Stimulated activated CD4-positive, alpha-beta T cell treated with anti-CD3 and anti-CD28 coated beads, Interleukin-2, amount 100 ng/mL, for 48 hours (primary cell): ENCODE results near the gene TMEM125.

Source experiments
- DNase-seq, 2 donors: peaks; one replicate each; pipeline ENCODE4 v3.0.0-alpha.2; 2020

Gene TMEM125

DNA sequence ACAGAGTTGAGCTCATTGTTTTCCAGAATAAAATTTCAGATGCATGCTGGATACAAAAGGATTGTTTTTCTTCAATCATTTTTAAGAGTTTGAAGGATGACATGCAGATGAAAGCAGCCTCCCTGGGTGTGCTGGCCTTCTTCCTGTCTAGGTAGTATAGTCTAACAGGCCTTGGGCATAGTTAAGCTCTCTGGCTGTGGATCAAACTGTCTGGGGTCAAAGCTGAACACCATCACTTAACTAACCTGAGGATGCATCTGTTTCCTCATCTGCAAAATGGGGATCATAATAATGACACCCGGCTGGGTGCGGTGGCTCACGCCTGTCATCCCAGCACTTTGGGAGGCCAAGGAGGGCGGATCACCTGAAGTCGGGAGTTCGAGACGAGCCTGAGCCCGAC, 25.0 kb downstream of the TMEM125 start:
- DNase-seq = no peak

DNA sequence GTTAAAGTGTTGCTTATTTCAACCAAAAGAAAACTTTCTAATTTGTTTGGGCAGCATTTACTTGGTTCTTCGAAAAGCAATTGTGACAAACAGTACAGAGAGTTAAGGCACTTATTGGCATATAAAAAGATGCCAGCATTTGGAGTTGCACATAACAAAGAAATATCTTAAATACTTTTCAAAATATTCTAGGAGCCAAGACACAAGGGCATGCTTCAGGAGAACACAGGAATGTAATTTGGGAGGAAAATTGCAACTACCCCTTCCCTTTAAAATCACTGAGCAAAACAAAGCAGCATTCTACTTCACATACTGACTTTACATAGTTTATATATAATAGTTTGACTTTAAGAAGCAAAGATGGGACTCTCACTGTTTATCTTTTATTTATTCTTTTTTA, 26.4 kb downstream of the TMEM125 start:
- no peak for DNase-seq

DNA sequence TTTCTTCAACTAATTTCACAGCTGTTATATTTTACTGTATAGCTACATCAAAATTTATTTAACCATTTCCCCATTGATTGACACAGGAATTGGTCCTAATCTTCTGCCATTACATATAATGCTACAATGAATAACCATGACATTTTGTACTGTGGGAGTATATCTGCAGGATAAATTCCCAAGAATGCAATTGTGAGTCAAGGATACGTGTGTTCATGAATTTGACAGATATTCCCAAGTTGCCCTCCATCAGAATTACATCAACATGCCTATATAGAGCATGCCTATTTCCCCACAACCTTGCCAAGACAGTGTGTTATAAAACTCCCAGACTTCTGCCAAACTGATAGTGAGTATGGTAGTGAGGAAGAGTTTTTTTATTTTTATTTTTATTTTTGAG, 28.3 kb downstream of the TMEM125 start:
- DNase-seq = no peak

DNA sequence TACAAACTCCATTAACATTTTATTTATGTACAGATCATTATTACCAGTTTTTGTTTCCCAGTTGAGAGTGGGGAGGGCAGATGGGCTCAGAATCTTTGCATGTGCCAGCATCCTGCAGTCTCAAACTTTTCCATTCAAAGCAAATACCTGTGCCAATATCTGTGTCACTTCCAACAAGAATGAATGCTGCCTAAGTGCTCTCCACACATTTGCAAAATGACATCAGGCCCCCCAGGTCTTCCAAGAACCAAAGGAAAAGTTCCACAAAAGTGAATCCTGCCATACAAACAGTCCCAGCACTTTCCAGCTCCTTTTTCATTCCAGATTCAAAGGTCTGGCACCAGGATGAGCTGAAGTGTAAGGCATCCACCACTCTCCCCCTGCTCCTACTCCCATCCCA, 29.3 kb downstream of the TMEM125 start:
- no peak for DNase-seq

DNA sequence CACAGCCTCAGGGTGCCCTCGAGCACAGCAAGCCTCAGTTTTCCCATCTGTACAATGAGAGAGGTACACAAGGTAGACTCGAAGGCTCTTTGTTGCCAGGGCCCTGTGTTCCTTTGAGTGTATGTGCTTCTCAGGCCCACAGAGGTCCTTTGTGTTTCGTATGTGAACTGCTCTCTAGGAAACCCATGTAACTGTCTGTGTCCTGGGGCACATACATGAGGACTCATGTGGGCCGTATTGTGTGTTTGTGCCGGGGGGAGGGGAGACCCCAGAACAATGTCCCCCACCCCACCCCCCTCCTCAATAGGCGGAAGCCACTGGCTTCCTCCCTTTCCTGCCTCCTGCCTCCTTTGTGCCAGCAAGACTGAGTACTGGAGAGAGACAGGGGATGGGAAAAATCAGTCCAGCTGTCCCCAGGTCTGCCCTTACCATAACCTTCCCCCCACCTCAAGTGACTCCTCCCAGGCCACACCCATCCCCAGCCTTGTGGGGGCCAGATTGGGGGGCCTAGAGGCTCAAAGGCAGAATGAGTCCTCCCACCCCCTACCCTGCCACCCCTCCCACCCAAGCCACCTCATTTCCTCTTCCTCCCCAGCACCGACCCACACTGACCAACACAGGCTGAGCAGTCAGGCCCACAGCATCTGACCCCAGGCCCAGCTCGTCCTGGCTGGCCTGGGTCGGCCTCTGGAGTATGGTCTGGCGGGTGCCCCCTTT, 30.8 kb downstream of the TMEM125 start, which contains the start of gene TIE1:
TSS of gene TIE1 (plus strand) at position 605 of the 717 bp plus-strand sequence. CDS start at position 695, 90 bp downstream.
- DNase-seq = no peak

DNA sequence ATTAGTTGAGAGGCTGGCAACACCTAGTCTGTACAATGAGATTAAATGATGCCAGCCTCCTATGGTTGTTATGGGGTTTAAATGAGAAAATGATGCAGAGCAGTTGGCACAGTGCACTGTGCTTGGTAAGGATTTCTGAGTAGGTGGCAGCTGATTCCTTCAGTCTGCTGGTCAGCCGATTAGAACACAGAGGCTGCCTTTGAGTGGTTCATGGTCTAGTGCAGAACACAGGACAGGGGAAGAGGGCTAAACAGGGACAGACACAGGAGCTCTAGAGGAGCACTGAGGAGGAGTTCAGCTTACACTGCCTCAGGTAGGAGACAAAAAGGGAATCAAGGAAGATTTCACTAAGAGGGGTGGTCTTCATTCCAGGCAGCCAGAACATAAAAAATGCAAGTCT, 32.4 kb downstream of the TMEM125 start:
- no peak for DNase-seq

DNA sequence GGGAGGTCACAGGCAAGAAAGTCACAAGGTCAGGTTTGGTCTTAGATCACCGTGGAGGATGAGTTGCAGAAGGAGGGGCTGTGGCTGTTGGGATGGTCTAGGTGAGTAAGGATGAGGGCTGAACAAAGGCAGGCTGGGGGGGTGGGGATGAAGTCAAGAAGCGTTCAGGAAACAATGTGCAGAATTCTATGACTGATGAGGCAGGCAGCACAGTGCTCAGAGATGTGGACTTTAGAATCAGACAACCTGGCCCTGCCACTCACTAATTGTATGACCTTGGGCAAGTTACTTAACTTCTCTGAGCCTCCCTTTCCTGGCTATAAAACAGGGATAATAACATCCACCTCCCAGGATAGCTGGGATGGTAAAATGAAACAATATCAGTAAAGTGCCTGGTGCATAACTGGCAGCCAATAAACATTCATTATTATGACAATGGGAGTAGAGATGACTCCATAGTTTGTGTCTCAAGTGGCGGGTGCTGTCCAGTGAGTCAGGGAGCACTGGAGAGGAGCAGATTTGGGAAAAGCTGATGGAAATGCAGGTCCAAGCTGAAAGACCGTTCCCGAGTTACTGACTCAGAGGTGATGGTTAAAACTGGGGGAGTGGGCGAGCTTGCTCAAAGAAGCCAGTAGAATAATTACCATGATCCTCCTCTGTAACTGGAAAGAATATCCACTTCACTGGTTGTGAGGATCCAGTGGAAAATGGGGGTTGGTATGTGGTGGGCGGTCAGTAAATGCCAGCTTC, 33.1 kb downstream of the TMEM125 start:
- DNase-seq = no peak

DNA sequence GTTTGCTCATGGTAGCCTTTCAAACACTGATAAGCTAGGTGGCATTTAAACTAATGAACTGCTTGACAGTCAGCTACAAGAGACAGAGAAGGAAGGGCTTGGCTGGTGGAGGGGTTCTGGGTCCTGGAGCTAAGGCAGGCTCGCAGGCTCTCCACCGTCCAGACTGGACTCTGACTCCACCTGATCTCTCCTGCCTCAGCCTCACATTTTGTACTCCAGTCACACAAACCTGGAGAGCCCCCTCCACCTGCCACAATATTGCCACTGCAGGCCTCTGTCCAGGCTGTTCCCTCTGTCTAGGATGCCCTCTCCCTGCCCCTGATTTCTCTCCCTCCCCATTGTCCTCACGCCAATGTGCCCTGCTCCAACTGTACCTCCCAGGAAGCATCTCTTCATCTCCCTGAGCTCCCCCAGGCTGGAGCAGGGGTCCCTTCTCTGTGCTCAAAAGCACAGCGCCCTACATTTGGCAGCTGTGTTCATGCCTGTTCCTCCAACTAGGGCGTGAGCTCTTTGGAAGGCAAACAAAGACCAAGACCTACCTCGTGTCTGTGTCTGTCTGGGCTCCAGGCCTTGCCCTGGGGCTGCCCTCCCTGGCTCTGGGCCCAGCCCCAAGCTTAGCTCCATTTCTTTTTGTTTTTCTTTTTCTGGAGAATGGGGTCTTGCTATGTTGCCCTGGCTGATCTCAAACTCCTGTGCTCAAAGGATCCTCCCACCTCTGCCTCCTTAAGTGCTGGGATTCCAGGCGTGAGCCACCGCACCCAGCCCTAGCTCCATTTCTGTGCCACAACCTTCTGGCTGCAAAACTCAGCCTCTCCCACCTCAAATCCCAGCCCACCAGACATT, 33.9 kb downstream of the TMEM125 start:
- no peak for DNase-seq

DNA sequence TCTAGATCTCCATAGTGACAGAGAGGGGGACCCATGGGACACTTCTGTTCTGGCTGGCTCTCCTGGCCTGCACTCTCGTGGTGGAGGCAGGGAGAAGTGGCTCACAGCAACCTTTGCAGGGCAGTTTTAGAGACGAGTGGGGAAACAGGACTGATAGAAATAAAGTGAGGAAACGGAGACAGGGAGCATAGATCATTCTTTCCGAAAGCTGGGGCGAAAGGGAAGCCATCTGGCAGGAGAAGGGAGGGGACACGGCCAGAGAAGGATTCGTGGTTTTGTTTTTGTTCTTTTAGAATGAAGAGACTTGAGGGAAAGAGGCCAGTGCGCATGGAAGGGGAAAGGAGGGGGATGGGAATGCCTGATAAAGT, 34.5 kb downstream of the TMEM125 start:
- DNase-seq = no peak

DNA sequence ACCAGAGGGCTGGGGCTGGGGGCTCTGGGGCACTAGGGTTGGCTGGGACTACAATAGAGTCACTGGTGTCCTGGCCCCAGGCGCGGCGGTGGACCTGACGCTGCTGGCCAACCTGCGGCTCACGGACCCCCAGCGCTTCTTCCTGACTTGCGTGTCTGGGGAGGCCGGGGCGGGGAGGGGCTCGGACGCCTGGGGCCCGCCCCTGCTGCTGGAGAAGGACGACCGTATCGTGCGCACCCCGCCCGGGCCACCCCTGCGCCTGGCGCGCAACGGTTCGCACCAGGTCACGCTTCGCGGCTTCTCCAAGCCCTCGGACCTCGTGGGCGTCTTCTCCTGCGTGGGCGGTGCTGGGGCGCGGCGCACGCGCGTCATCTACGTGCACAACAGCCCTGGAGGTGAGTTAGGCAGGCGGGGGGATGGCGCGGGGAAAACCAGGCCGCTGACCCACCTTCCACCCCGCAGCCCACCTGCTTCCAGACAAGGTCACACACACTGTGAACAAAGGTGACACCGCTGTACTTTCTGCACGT, 35.1 kb downstream of the TMEM125 start:
- no peak for DNase-seq

DNA sequence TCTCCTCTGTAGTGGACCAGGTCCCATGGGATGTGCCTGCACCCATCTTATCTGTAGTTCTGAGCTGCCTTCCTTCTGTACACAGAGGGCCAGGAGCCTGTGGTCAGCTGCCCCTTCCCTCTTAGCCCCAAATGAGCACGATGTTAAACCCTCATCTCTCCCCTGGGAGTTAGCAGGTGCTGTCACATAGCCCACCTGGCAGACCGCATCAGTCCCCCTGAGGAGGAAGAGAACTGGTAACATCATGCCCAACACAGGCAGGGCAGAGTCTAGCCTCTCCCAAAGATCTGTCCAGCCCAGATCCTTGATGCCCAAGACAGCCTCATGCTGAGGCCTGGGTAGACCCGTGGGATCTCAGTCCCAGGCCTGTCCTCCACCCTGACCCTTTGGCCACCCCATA, 35.7 kb downstream of the TMEM125 start:
- DNase-seq = no peak

DNA sequence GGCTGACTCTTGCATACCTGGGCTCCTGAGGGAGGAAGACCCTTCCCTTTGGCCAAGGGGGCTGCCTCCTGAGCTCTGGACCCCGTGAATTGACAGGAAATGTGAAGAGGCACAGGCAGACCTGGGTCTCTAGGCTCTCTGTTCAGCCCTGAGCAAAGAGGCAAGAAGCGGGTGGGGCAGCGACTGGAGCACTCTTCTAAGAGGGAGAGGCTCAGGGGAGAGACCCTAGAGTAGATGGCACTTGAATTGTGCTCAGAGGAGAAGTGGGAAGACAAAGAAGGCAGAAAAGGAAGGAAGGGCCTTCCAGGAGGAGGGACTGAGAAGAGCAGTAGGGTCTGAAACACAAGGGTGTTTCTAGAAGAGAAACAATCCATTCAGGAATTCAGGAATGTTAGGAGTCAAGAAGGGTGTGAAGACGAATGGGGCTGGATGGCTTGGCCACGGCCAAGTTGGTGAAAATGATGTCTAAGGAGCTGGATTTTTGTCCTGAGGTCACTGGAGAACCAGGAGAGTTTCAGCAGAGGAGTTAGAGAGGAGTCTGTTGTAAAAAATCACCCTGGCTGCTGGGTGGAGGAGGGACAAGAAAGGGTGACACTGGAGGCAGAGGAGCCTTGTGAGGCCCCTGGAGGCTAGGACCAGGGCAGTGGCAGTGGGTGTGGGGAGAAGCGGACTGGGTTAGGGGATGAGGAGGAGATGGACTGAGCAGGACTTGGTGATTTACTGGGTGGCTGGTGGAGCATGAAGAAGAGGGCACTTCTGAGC, 36.3 kb downstream of the TMEM125 start:
- no peak for DNase-seq

DNA sequence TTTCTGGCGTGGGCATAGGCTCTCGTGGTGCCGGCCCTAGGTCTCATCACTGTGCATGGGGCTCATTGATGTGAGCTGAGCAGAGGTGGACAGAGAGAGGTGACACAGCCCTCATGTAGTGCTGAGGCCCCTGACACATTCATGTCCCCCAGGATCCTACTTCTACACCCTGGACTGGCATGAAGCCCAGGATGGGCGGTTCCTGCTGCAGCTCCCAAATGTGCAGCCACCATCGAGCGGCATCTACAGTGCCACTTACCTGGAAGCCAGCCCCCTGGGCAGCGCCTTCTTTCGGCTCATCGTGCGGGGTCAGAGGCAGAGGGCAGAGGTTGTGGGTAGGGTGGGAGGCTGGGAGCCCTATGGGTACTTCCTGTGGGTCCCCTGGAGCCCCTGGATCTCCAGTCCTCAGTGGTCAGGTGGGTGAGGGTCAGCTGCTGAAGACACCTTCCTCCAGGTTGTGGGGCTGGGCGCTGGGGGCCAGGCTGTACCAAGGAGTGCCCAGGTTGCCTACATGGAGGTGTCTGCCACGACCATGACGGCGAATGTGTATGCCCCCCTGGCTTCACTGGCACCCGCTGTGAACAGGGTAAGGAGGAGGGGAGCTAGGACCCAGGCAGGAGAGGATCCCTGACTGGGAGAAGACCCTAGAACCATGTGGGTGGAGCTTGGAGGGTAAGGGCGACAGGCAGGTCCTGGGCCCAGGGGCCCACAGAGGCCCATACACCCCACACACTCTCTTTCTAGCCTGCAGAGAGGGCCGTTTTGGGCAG, 37.1 kb downstream of the TMEM125 start:
- DNase-seq = no peak

DNA sequence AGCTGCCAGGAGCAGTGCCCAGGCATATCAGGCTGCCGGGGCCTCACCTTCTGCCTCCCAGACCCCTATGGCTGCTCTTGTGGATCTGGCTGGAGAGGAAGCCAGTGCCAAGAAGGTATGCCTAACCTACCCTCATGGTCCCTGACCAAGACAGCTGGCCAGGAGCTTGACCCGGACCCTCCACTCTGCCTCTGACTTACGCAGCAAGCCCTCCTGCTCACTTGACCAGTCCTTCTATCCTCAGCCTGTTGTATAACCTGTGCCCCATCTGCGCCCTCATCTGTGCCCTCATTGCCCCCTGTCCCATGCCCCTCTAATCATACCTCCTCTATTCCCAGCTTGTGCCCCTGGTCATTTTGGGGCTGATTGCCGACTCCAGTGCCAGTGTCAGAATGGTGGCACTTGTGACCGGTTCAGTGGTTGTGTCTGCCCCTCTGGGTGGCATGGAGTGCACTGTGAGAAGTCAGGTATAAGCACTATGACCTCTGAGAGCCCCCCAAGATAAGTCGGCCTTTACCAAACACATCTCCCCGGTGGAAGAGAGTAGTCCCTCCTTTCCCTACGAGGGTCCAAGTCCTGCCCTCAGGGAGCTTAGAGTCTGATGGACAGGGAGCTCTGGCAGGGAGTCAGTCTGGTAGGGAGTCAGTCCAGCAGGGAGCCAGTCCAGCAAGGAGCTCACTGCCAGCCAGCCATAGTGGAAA, 37.8 kb downstream of the TMEM125 start:
- DNase-seq = no peak

DNA sequence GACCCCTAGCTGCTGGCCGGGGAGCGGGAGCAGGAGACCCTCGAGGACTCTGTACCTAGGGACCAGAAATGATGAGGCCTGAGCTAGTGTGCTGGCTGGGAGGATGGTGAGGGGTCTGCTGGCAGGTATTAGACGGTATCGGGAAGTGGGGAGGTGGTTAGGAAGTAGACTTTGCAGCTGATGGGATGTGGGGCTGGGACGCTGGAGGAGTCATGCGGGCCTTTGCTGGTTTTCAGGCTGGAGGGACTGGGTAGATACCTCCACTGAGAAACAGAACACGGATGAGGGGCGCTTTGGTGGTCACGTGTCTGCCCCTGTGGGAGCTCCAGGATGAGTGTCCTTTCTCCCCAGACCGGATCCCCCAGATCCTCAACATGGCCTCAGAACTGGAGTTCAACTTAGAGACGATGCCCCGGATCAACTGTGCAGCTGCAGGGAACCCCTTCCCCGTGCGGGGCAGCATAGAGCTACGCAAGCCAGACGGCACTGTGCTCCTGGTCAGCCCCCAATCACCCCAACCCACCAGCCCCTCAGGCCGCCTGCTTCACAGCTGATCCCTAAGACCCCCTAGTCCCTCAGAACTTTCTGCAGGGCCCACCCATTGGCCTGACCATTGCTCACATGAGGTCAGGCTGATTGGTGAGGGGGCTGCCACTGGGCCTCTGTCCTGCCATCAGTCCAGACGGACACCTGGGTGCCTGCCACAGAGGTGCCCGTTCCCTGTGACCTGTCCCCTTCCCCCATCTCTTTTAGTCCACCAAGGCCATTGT, 39.0 kb downstream of the TMEM125 start:
- DNase-seq = no peak

DNA sequence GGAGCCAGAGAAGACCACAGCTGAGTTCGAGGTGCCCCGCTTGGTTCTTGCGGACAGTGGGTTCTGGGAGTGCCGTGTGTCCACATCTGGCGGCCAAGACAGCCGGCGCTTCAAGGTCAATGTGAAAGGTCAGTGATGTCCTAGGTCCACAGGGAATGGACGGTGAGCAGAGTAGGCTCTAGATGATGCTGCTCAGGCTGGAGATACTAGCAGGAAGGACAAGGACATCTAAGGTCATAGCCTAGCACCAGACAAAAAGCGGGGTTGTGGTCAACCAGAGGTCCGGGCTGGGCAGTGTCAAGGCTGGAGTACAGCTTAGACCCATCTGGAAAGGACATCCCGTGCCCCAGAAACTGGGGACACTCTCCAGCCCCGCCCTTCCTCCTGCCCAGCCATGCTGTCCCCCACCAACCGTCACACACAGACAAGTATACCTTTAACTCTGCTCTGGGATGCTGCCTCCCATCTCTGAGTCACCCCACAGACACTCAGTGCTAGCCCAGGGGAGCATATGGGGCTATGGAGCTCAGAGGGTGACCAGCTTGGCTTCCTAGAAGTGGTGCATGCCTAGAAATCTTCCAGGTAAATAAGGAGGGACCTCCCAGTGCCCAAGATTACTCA, 39.7 kb downstream of the TMEM125 start:
- DNase-seq = no peak

DNA sequence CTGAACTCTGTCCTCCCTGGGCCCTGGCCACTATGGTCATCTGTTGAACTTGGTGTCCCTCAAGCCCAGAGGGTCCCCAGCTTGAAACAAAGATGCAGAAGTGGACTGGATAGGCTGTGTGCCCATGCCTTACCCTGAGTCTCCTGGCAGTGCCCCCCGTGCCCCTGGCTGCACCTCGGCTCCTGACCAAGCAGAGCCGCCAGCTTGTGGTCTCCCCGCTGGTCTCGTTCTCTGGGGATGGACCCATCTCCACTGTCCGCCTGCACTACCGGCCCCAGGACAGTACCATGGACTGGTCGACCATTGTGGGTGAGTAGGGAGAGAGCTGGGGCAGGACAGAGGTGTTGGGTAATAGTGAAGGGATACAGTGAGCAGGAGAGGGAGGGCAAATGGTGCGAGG, 41.7 kb downstream of the TMEM125 start:
- DNase-seq = no peak

DNA sequence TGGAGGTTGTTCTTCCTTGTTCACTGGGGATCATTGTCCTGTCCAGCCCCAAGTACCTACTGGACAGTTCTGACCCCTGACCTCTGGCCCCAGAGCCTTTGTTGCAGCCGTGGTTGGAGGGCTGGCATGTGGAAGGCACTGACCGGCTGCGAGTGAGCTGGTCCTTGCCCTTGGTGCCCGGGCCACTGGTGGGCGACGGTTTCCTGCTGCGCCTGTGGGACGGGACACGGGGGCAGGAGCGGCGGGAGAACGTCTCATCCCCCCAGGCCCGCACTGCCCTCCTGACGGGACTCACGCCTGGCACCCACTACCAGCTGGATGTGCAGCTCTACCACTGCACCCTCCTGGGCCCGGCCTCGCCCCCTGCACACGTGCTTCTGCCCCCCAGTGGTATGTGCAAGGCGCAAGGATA, 42.4 kb downstream of the TMEM125 start:
- no peak for DNase-seq

DNA sequence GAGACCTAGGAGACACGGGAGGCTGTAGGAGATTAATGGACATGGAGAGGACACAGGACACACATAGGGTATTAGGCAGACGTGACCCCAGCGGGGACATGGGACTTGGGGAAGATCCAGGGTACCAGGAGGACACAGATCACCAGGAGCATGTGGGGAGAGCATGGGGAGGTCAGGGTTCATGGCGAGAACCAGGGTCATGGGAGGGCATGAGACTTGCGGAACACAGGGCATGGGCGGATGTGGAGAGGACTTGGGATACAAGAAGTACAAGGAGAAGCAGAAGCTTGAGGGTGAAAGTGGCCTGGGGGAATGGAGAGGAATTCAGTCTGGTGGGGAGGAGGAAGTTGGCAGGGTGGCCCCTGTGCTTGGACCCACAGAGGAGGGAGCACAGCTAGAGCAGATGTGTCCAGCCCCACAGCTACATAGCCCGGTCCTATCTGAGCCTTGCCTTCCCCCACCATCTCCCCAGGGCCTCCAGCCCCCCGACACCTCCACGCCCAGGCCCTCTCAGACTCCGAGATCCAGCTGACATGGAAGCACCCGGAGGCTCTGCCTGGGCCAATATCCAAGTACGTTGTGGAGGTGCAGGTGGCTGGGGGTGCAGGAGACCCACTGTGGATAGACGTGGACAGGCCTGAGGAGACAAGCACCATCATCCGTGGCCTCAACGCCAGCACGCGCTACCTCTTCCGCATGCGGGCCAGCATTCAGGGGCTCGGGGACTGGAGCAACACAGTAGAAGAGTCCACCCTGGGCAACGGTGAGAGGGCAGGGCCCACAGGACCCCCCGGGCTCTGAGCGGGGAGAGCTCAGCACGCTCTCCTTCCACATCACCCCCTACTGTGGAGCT, 43.1 kb downstream of the TMEM125 start:
- DNase-seq = no peak
